Ascending aorta (tissue), 2 donors: ENCODE data around the gene CSRNP3. TPM values are rescaled to one million over a fixed set of nuclear protein-coding genes. Genes with fewer than 3 reads are reported as not detected.

ENCODE experiments used
- DNase-seq, 2 donors: peaks; one replicate each; pipeline ENCODE4 v3.0.0-alpha.2; 2019; ENCODE audit warnings: low spot score in 2 of 2
- H3K27ac ChIP-seq, 2 donors: fragments of 200-600 bp; sonication (generic); one replicate each; pipeline ENCODE4 v1.5.1; 2016 to 2017; ENCODE audit warnings: mild to moderate bottlenecking in 1 of 2
- H3K27me3 ChIP-seq: fragments of 200-600 bp; sonication (generic); one replicate; pipeline ENCODE4 v1.5.1; 2017
- H3K36me3 ChIP-seq, 2 donors: fragments of 200-600 bp; sonication (generic); one replicate each; pipeline ENCODE4 v1.5.1; 2016
- H3K4me1 ChIP-seq, 2 donors: fragments of 200-600 bp; sonication (generic); one replicate each; pipeline ENCODE4 v1.5.1; 2016 to 2017; ENCODE audit warnings: mild to moderate bottlenecking in 1 of 2
- H3K4me3 ChIP-seq, 2 donors: fragments of 200-600 bp; sonication (generic); one replicate each; pipeline ENCODE4 v1.5.1; 2016 to 2017; ENCODE audit warnings: mild to moderate bottlenecking in 1 of 2
- H3K9me3 ChIP-seq, 2 donors: fragments of 200-600 bp; sonication (generic); one replicate each; pipeline ENCODE4 v1.5.1; 2016
- intact Hi-C: fragments of 100-400 bp; cut with DNase I; formaldehyde crosslinking; loops from one replicate; pipeline ENCODE4 v1.15.1; 2023
- total RNA-seq: library from RNA; depleted of rRNA; stranded (reverse); fragments of >200 nt; gene quantifications from one replicate; pipeline ENCODE4 v1.1.0, GENCODE V29; 2016
- TF ChIP-seq, protein P1 (sequence below), 3 experiments: fragments of 200-600 bp in 2 of 3; fragments of 450-650 bp in 1 of 3; sonication (generic) in 2 of 3; IDR thresholded peaks; one replicate each; pipeline ENCODE4 v1.5.1; 2016 to 2019; ENCODE audit warnings: antibody characterized with exemption in 3 of 3, mild to moderate bottlenecking in 1 of 3, moderate library complexity in 1 of 3

Gene CSRNP3
- total RNA-seq, 1 donor from 2014 or later: 2.8 TPM

DNA sequence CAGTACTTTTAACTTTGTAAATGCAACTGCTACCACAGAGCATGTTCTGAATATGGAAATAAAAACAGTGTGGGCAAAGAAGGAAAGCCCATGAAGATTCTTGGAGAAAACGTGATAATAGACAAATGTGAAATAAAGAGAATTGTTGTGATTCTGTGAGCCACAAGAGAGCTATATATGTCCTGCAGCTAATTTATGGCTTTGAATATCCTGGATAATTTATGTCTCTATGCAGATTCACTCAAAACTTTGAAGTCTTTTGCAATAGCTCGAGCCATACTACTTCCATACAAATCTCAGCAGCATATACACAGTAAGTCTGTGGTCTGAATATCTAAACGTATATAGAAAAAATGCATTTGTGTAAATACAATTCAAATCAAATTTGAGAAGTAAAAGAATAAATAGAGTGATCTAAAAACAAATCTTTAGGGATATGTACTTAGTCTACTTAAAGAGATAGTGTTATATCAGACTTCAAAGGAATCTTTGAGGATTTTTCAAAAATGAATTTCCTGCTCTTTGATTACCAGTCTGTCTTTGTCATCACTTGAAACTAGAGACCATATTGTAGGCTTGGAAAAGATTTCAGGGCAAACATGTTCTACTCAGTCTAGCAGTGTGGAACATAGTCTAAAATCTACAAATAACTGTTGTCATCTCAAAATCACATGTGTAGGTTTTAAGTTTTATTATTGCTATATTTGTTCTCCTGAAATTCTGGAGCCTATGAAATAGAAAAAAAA is 107.1 kb downstream of the CSRNP3 start:
- Histone ChIP-seq H3K36me3 (no peaks in the 10 kb centered on the region), H3K9me3 (no peaks in the 10 kb centered on the region), H3K4me3 (no peak overlapping the region), H3K27ac (no peak overlapping the region), H3K27me3 (no peaks in the 10 kb centered on the region), H3K4me1 (no peaks in the 10 kb centered on the region)
- TF ChIP-seq, protein P1, sequence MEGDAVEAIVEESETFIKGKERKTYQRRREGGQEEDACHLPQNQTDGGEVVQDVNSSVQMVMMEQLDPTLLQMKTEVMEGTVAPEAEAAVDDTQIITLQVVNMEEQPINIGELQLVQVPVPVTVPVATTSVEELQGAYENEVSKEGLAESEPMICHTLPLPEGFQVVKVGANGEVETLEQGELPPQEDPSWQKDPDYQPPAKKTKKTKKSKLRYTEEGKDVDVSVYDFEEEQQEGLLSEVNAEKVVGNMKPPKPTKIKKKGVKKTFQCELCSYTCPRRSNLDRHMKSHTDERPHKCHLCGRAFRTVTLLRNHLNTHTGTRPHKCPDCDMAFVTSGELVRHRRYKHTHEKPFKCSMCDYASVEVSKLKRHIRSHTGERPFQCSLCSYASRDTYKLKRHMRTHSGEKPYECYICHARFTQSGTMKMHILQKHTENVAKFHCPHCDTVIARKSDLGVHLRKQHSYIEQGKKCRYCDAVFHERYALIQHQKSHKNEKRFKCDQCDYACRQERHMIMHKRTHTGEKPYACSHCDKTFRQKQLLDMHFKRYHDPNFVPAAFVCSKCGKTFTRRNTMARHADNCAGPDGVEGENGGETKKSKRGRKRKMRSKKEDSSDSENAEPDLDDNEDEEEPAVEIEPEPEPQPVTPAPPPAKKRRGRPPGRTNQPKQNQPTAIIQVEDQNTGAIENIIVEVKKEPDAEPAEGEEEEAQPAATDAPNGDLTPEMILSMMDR (IDR thresholded peaks at IDR 0.05): no peak
- DNase-seq: no peak
- intact Hi-C loops: no loop called here

DNA sequence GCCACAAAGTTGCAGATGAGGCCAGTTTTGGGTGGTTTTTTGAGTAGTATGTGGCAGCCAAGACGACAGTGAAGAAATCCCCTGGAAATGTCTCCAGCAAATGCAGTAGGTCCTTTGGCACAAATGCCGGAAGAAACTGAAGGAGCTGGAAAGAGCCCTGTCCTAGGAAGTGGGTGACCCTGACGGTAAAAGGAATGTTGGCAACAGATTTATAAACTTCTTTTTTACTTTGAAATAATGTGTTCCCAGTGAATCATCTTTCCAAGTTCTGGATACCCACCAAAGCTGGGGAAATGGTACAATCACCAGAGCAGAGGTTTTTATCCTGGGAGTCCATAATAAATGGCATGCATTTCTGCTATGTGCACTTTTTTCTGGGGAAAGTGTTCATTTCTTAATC is 112.9 kb downstream of the CSRNP3 start:
- Histone ChIP-seq H3K4me3 (no peak overlapping the region), H3K27me3 (no peaks in the 10 kb centered on the region), H3K9me3 (no peaks in the 10 kb centered on the region), H3K4me1 (peaks cover 0 to 14% of the 10 kb centered on the region in 2 donors), H3K36me3 (no peaks in the 10 kb centered on the region), H3K27ac (peak overlapping the region; percentile 12 to 34)
- TF ChIP-seq, protein P1 (IDR thresholded peaks at IDR 0.05): no peak
- intact Hi-C loops: loop anchor here (5.0 kb wide), 1 partner anchor 110 kb away; no protein-coding TSS in a partner anchor
- DNase-seq: peak in 1 of 2 donors; percentile 68

DNA sequence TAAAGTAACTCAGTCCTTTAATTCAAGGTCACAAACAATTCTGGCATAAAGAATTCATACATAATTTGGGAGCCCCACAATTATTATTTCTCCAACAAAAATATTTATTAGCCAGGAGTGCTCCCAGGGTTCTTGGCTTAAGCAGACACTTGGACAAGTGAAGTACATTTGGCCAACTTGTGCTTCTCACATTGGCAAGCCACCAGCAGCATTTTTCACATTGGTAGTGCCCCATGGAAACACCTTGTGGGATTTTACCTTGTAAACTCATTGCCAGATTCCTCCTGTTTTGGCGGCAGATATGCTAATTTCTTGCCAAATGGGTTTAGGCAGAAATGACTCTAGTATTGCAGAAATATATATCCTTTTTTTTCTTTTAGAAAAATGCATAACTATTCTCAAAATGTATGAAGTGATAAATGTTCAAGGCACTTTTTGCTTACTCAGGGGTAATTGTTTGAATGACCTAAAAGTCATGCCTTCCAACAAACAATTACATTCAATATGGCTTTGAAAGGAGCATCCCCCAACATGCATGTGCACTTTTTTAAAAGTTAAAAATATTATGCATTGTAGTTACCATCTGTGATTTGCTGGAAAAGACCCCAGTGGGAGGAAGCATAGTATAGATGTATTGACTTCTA is 113.5 kb downstream of the CSRNP3 start:
- TF ChIP-seq, protein P1 (IDR thresholded peaks at IDR 0.05): no peak
- Histone ChIP-seq H3K27me3 (no peaks in the 10 kb centered on the region), H3K4me1 (peaks cover 0 to 14% of the 10 kb centered on the region in 2 donors), H3K4me3 (no peak overlapping the region), H3K27ac (peak overlapping the region in 1 of 2 donors; percentile 34), H3K9me3 (no peaks in the 10 kb centered on the region), H3K36me3 (no peaks in the 10 kb centered on the region)
- intact Hi-C loops: loop anchor here (5.0 kb wide), 1 partner anchor 109 kb away; no protein-coding TSS in a partner anchor
- DNase-seq: no peak

DNA sequence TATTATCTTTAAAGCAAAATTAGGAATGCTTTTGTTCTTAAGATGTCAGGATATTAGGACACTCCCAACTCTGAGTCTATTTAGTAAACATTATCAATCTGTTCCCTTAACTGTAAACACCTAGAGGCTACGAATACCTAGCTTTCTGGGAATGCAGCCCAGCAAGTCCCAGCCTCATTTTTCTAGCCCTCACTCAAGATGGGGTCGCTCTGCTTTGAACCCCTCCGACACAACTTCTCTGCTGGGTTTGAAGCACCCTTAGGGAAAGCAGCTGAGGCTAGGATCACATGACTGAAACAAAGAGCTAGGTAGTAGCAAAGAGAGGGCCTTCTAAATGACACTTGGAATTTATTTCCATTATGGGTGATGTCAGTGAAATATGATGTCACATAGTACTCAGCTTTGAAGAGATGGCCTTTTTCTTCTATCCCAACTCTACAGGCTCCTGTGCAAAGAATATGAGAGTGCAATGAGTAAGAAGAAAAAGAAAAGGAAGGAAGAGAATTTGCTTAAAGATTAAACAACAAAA is 114.7 kb downstream of the CSRNP3 start:
- intact Hi-C loops: loop anchor here (5.0 kb wide), 1 partner anchor 108 kb away; no protein-coding TSS in a partner anchor
- Histone ChIP-seq H3K27ac (no peak overlapping the region), H3K36me3 (no peaks in the 10 kb centered on the region), H3K27me3 (no peaks in the 10 kb centered on the region), H3K4me3 (no peak overlapping the region), H3K4me1 (peaks cover 0 to 14% of the 10 kb centered on the region in 2 donors), H3K9me3 (no peaks in the 10 kb centered on the region)
- DNase-seq: no peak
- TF ChIP-seq, protein P1 (IDR thresholded peaks at IDR 0.05): no peak

DNA sequence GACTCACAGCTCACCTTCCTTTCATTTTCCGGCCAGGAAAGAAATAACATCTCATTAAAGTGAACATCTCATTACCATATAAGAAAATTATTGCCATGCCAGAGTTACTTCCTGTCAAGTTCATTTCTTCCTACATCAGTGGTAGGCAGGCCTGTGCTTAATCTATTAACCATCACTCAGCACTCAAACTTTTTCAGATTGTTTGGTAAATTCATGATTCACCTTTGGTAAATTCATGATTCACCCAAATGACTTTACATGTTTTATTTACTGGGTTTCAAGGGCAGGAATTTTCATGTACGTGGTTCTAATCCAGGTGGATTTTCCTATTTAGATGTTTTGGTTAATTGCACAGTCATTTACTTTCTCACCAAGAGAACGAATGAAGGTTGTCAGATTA is 116.5 kb downstream of the CSRNP3 start:
- Histone ChIP-seq H3K4me3 (no peak overlapping the region), H3K4me1 (peaks cover 0 to 14% of the 10 kb centered on the region in 2 donors), H3K27ac (no peak overlapping the region), H3K9me3 (no peaks in the 10 kb centered on the region), H3K36me3 (no peaks in the 10 kb centered on the region), H3K27me3 (no peaks in the 10 kb centered on the region)
- TF ChIP-seq, protein P1 (IDR thresholded peaks at IDR 0.05): no peak
- intact Hi-C loops: no loop called here
- DNase-seq: no peak
